Breast epithelium (tissue), 4 donors: ENCODE results near the gene GADD45GIP1. TPM values are rescaled to one million over a fixed set of nuclear protein-coding genes. Genes with fewer than 3 reads are reported as not detected.
"Not testable (repeated sequence)": the region's sequence is repeated elsewhere in the genome, so short reads cannot be mapped to it uniquely, and the experiment has no call there.

Source experiments
- DNase-seq, 2 donors: peaks; one replicate each; pipeline ENCODE4 v3.0.0-alpha.2; 2019; ENCODE audit warnings: low spot score in 2 of 2
- H3K27ac ChIP-seq, 2 donors: fragments of 200-600 bp; sonication (generic) in 1 of 2; one replicate each; pipeline ENCODE4 v1.5.1; 2016 to 2019; ENCODE audit warnings: mild to moderate bottlenecking in 1 of 2
- H3K27me3 ChIP-seq, 2 donors: fragments of 200-600 bp; sonication (generic) in 1 of 2; one replicate each; pipeline versions ENCODE4 v1.5.1 to v1.6.0; 2017 to 2019; ENCODE audit warnings: control low read depth in 1 of 2, mild to moderate bottlenecking in 1 of 2
- H3K36me3 ChIP-seq: fragments of 200-600 bp; one replicate; pipeline ENCODE4 v1.5.1; 2019
- H3K4me1 ChIP-seq, 2 donors: fragments of 200-600 bp; sonication (generic); one replicate each; pipeline ENCODE4 v1.5.1; 2016 to 2019; ENCODE audit warnings: control low read depth in 1 of 2
- H3K4me3 ChIP-seq, 3 donors: fragments of 200-600 bp; sonication (generic); 1 replicate in 2 of 3; 2 replicates in 1 of 3; pipeline ENCODE4 v1.5.1; 2016 to 2019; ENCODE audit warnings: mild to moderate bottlenecking in 3 of 3, moderate library complexity in 2 of 3
- H3K9me3 ChIP-seq, 2 donors: fragments of 200-600 bp; sonication (generic) in 1 of 2; one replicate each; pipeline ENCODE4 v1.5.1; 2016 to 2019; ENCODE audit warnings: control low read depth in 1 of 2
- POLR2A ChIP-seq: fragments of 450-650 bp; IDR thresholded peaks from one replicate; pipeline ENCODE4 v1.6.1; 2016; ENCODE audit warnings: antibody characterized with exemption, mild to moderate bottlenecking, moderate library complexity
- POLR2AphosphoS5 ChIP-seq, 3 donors: sonication (generic); formaldehyde crosslinking; IDR thresholded peaks; one replicate each; pipeline ENCODE4 v1.6.1; 2017; ENCODE audit warnings: antibody characterized with exemption in 3 of 3
- intact Hi-C: fragments of 100-400 bp; cut with DNase I; formaldehyde crosslinking; loops from one replicate; pipeline ENCODE4 v1.15.1; 2023; ENCODE audit warnings: low total_unique reads
- total RNA-seq, 3 donors: library from RNA; depleted of rRNA; stranded (reverse); fragments of >200 nt; gene quantifications; one replicate each; pipeline ENCODE4 v1.1.0, GENCODE V29; 2016
- TF ChIP-seq, protein P1 (sequence below), 3 donors: fragments of 450-650 bp; IDR thresholded peaks; one replicate each; pipeline ENCODE4 v1.5.1; 2016 to 2017; ENCODE audit warnings: antibody characterized with exemption in 3 of 3, mild to moderate bottlenecking in 3 of 3, moderate library complexity in 3 of 3

The GADD45GIP1 gene
- total RNA-seq, 3 donors from 2014 or later = 30.3 to 44.2 (median 31.5) TPM

DNA sequence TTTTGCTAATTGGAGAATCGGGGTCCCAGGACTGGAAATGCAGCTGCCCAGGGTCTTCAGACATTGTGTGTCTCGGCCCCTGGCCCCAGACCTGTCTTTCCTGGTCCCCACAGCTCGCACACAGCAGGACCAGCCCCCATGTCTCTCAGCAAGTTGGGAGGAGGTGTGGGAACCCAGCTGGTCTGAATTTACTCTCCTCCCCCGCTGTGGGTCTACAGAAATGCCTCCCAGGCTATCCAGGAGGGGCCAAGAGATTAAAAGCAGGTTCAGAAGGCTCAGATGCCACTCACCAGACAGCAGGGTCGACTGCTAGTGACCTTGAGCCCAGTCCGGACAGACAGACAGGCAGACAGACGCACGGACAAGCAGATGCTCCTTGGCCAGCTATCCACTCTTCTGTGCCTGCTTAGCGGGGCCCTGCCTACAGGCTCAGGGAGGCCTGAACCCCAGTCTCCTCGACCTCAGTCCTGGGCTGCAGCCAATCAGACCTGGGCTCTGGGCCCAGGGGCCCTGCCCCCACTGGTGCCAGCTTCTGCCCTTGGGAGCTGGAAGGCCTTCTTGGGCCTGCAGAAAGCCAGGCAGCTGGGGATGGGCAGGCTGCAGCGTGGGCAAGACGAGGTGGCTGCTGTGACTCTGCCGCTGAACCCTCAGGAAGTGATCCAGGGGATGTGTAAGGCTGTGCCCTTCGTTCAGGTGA is 12.4 kb upstream of the GADD45GIP1 start, which contains the start of gene DAND5:
Gene DAND5, plus strand, starts transcription at position 285 of the 697 bp plus-strand sequence. Its CDS starts 85 bp downstream, at position 370.
- no peak for TF ChIP-seq POLR2AphosphoS5 (IDR thresholded peaks at IDR 0.05)
- TF ChIP-seq POLR2A = no peak
- TF ChIP-seq, protein P1, sequence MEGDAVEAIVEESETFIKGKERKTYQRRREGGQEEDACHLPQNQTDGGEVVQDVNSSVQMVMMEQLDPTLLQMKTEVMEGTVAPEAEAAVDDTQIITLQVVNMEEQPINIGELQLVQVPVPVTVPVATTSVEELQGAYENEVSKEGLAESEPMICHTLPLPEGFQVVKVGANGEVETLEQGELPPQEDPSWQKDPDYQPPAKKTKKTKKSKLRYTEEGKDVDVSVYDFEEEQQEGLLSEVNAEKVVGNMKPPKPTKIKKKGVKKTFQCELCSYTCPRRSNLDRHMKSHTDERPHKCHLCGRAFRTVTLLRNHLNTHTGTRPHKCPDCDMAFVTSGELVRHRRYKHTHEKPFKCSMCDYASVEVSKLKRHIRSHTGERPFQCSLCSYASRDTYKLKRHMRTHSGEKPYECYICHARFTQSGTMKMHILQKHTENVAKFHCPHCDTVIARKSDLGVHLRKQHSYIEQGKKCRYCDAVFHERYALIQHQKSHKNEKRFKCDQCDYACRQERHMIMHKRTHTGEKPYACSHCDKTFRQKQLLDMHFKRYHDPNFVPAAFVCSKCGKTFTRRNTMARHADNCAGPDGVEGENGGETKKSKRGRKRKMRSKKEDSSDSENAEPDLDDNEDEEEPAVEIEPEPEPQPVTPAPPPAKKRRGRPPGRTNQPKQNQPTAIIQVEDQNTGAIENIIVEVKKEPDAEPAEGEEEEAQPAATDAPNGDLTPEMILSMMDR (IDR thresholded peaks at IDR 0.05) = no peak
- Histone ChIP-seq H3K27ac (no peak within 1 kb of the TSS), H3K4me1 (no peaks in the 10 kb centered on the region), H3K36me3 (no peaks in the 10 kb centered on the region), H3K27me3 (no peaks in the 10 kb centered on the region), H3K9me3 (no peaks in the 10 kb centered on the region), H3K4me3 (no peak within 1 kb of the TSS)
- no peak for DNase-seq
- intact Hi-C loops = no loop called here

DNA sequence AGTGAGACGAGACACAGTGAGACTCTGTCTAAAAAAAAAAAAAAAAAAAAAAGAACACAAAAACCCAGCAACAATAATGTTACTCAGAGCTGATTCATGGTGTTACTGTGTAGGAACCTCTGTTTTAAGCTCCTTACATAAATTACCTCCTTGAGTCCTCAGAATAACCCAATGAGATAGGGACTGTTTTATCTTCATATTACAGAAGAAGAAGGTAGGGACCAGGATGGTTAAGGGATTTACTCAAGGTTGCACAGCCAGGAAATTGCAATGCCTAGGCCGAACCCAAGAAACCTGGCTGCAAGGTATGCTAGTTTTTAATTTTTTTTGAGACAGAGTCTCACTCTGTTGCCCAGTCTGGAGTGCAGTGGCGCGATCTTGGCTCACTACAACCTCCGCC is 10.9 kb upstream of the GADD45GIP1 start:
- no peaks in the 10 kb centered on the region for H3K9me3 ChIP-seq
- H3K4me3 ChIP-seq = no peak overlapping the region
- DNase-seq = no peak
- no peak for TF ChIP-seq POLR2A
- TF ChIP-seq, protein P1 (IDR thresholded peaks at IDR 0.05) = no peak
- no peak for TF ChIP-seq POLR2AphosphoS5 (IDR thresholded peaks at IDR 0.05)
- no peaks in the 10 kb centered on the region for H3K4me1 ChIP-seq
- H3K27me3 ChIP-seq = no peaks in the 10 kb centered on the region
- H3K36me3 ChIP-seq = no peaks in the 10 kb centered on the region
- no peak overlapping the region for H3K27ac ChIP-seq
- intact Hi-C loops = no loop called here

GRCh38 chr19:12965812-12966135 is 8.8 kb upstream of the GADD45GIP1 start:
- TF ChIP-seq POLR2AphosphoS5 (IDR thresholded peaks at IDR 0.05) = no peak
- TF ChIP-seq, protein P1 (IDR thresholded peaks at IDR 0.05) = no peak
- TF ChIP-seq POLR2A = no peak
- peak overlapping the region in 2 of 3 donors; percentile 49 to 67 for H3K4me3 ChIP-seq
- intact Hi-C loops = no loop called here

GRCh38 chr19:12965017-12965811 is 8.2 kb upstream of the GADD45GIP1 start:
- Histone ChIP-seq H3K4me3 (peak overlapping the region; percentile 34 to 67 (median 49)), H3K27me3 (no peaks in the 10 kb centered on the region), H3K4me1 (no peaks in the 10 kb centered on the region), H3K36me3 (no peaks in the 10 kb centered on the region), H3K27ac (peak overlapping the region; percentile 75 to 84), H3K9me3 (no peaks in the 10 kb centered on the region)
- intact Hi-C loops = no loop called here
- peak; percentile 70 to 82 for DNase-seq
- TF ChIP-seq, protein P1 (IDR thresholded peaks at IDR 0.05) = peak; percentile 83 to 96 (median 96)
- TF ChIP-seq POLR2A (no peak), POLR2AphosphoS5 (IDR thresholded peaks at IDR 0.05) (no peak)

More at GRCh38 chr19:12965812-12966135, 8.8 kb upstream of the GADD45GIP1 start:
- no peak for DNase-seq
- Histone ChIP-seq H3K9me3 (no peaks in the 10 kb centered on the region), H3K27me3 (no peaks in the 10 kb centered on the region), H3K27ac (peak overlapping the region; percentile 75 to 84), H3K4me1 (no peaks in the 10 kb centered on the region), H3K36me3 (no peaks in the 10 kb centered on the region)

- Histone ChIP-seq H3K4me3 (no peak overlapping the region), H3K36me3 (no peaks in the 10 kb centered on the region), H3K27me3 (no peaks in the 10 kb centered on the region), H3K27ac (no peak overlapping the region), H3K4me1 (peaks cover 6 to 7% of the 10 kb centered on the region in 2 donors), H3K9me3 (no peaks in the 10 kb centered on the region)
- TF ChIP-seq POLR2A (no peak), POLR2AphosphoS5 (IDR thresholded peaks at IDR 0.05) (no peak)
- TF ChIP-seq, protein P1 (IDR thresholded peaks at IDR 0.05) = no peak
- no peak for DNase-seq
- intact Hi-C loops = no loop called here
Observed at GRCh38 chr19:12959481-12959880, 2.5 kb upstream of the GADD45GIP1 start.

DNA sequence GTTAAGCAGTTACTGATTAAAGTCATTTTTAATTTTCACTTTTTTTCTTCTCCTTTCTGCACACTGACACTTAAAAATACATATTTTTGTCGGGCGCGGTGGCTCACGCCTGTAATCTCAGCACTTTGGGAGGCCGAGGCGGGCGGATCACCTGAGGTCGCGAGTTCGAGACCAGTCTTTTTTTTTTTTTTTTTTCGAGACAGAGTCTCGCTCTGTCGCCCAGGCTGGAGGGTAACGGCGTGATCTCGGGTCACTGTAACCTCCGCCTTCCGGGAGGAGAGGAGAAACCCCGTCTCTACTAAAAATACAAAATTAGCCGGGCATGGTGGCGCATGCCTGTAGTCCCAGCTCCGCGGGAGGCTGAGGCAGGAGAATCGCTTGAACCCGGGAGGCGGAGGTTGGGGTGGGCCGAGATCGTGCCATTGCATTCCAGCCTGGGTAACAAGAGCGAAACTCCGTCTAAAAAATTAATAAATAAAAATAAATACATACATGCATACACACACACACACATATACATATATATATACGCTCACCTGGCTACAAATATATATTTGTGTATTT is 448 bp upstream of the GADD45GIP1 start:
- H3K4me1 ChIP-seq, H3K9me3 ChIP-seq, H3K27me3 ChIP-seq, H3K36me3 ChIP-seq, intact Hi-C loops, DNase-seq: not testable (repeated sequence)
- Histone ChIP-seq H3K4me3 (peak overlapping the region; percentile 91 to 99 (median 92)), H3K27ac (peak overlapping the region; percentile 90 to 94)
